Stimulated activated CD4-positive, alpha-beta T cell treated with anti-CD3 and anti-CD28 coated beads, Interleukin-4, amount 100 ng/mL, for 4 hours (primary cell): Measurements from ENCODE around the gene JPT2.
"Not testable (repeated sequence)": the region's sequence is repeated elsewhere in the genome, so short reads cannot be mapped to it uniquely, and the experiment has no call there.

Experiments
- DNase-seq, 2 experiments: peaks; one replicate each; pipeline ENCODE4 v3.0.0-alpha.2; 2020

JPT2 gene

GRCh38 chr16:1710811-1711507 lies 32.9 kb downstream of the JPT2 start:
- DNase-seq, result no peak

DNA sequence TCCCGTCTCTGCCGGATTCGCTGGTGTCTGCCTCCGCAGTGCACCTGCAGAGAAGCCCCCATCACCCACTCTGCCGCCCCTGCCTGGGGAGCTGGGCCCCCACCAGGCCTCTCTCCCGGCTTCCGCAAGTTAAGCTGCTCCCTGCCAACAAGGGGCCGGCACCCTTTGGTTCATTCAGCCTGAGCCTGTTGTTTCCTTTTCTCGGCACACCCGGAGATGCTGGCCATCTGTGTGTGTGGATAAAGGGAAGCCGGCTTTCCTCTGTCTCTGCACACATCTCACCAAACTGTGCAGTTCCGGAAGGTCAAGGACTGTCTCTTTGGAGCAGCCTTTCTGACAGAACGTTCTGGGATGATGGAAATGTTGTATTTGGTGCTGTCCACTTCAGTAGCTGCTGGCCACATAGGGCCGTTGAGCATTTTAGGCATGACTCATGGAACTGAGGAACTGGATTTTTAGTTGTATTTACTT lies 34.7 kb downstream of the JPT2 start:
- DNase-seq, result no peak

DNA sequence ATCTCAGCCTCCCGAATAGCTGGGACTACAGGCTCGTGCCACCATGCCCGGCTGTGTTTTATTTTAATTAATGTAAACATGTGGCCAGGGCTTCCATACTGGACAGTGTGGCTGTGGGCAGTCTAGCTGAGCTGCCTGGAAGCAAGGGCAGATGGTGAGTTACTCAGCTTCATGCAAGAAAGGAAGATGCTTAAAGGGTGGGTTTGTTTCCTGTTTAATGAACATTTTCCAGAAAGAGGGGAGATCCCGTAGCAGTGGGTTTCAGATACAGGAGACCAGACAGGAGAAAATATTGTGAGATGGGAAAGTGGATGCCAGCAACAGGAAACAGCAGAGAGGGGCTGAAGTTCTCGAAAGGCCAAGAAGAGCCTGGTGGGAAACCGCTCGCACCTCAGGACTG lies 35.3 kb downstream of the JPT2 start:
- no peak for DNase-seq

GRCh38 chr16:1713933-1714332 lies 35.9 kb downstream of the JPT2 start:
- no peak for DNase-seq

- DNase-seq, result no peak
These were observed 37.1 kb downstream of the JPT2 start for GRCh38 chr16:1715220-1715619.

DNA sequence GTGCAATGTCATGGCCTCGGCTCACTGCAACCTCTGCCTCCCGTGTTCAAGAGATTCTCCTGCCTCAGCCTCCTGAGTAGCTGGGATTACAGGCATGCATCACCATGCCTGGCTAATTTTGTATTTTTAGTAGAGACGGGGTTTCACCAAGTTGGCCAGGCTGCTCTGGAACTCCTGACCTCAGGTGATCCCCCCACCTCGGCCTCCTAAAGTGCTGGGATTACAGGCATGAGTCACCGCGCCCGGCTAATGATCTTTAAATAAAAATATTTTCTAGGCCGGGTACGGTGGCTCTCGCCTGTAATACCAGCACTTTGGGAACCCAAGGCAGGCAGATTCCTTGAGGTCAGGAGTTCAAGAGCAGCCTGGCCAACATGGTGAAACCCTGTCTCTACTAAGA lies 40.2 kb downstream of the JPT2 start:
- DNase-seq, result not testable (repeated sequence)

- not testable (repeated sequence) for DNase-seq
These were observed 41.6 kb downstream of the JPT2 start for GRCh38 chr16:1719559-1720229.

GRCh38 chr16:1721372-1721771 lies 43.3 kb downstream of the JPT2 start:
- no peak for DNase-seq

GRCh38 chr16:1723450-1724147 lies 45.5 kb downstream of the JPT2 start:
- DNase-seq, result peak in 1 of 2 experiments; percentile 25

GRCh38 chr16:1724491-1724890 lies 46.4 kb downstream of the JPT2 start:
- DNase-seq, result no peak

- no peak for DNase-seq
These were observed 48.8 kb downstream of the JPT2 start for GRCh38 chr16:1726661-1727502.

- no peak for DNase-seq
These were observed 49.9 kb downstream of the JPT2 start for GRCh38 chr16:1727651-1728624.

DNA sequence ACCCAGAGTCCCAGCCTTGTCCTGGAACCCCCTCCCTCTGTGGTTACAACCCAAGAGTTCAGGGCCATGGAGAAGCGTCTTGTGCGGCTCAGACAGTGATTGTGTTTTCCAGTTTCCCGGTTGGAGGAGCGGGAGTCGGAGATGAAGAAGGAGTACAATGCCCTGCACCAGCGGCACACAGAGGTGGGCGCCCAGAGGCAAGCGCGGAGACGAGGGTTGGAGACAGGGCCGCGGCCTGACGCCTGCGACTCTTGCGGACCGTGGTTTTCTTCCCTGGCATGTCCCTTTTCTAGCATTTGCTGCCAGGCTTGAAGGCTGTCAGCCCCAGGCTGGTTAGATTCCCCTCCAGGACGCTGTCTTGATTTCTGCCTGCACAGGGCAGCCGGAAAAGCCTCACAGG lies 50.9 kb downstream of the JPT2 start:
- DNase-seq, result no peak

DNA sequence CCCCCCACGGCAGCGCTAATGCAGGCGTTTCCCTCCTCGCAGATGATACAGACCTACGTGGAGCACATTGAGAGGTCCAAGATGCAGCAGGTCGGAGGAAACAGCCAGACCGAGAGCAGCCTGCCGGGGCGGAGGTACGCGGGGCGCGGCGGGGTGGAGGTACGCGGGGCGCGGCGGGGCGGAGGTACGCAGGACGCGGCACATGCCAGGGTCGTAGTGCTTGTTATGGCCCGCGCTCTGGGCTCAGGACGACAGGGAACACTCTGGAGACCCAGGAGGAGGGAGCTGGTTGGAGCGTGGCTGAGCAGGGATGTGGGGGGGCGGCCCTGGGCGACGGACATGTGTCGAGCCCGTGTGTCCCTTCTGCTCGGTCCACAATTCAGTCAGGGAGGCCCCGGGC lies 51.4 kb downstream of the JPT2 start:
- DNase-seq, result no peak

- DNase-seq, result no peak
These were observed 53.0 kb downstream of the JPT2 start for GRCh38 chr16:1731073-1731472.

DNA sequence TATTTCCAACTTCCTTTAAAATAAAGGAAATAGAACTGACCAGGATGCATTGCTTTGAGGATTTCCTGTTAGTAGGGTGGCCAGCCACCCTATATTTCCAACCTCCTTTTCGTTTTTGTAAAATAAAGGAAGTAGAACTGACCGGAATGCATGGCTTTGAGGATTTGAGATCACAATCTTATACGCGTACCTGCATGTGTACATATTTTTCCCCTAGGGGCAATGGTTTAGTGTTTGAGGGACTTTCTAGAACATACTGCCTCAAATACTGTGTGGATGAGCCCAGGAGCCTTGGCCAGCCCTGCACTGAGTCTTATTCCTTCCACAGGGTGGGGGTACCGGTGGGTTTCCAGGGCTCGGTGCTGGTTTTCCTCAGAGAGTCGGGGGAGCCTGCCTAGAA lies 53.5 kb downstream of the JPT2 start:
- DNase-seq, result no peak

DNA sequence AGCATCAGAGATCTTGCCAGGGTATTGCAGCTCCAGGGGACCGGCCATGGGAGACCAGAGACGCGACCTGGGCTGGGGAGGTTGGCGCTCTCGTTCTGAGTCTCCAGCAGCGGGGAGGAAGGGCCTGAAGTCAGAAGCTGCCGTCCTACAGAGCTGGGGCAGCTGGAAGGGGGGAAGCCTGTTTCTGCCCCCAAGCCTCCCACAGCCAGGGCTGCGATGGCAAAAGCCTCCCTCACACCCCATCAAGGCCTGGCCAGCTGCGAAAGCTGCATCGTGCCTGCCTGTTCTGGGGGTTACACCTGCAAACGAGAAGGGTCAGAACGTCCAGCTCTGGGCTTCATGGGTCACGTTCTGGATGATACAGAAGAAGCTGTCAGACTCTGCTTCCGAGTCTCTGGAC lies 54.0 kb downstream of the JPT2 start:
- no peak for DNase-seq

GRCh38 chr16:1732551-1732987 lies 54.5 kb downstream of the JPT2 start:
- DNase-seq, result not testable (repeated sequence)

- DNase-seq, result no peak
These were observed 56.0 kb downstream of the JPT2 start for GRCh38 chr16:1734123-1734522.

DNA sequence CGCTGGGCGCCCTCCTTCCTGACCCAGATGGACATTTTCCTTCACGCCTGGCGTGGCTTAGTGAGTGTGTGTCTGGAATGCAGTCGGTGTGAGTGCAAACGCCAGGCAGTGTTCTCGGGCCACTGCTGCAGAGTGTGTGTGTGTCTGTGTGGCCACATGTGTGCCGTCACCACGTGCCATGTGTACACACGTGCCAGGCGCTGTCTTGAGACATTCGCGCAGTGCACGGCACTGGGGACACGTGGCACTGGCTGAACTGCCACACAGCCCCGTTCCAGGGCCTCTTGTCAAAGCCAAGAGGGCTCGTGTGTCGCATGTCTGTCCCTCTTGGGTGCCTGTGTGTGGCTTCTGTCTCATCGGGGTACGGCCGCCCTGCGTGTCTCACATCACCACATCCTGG lies 56.7 kb downstream of the JPT2 start:
- DNase-seq, result no peak

- no peak for DNase-seq
These were observed 62.2 kb downstream of the JPT2 start for GRCh38 chr16:1740234-1740633.
